Stomach (tissue), 4 donors: ENCODE measurements around the gene GIMAP1.

Experiments used
- CTCF ChIP-seq, 7 experiments: fragments of 450-650 bp in 4 of 7; fragments of 200-600 bp in 3 of 7; sonication (generic) in 3 of 7; IDR thresholded peaks; one replicate each; pipeline ENCODE4 v1.5.1; 2016 to 2019; ENCODE audit warnings: antibody characterized with exemption in 7 of 7, control low read depth in 2 of 7, mild to moderate bottlenecking in 1 of 7
- EP300 ChIP-seq: sonication (generic); formaldehyde crosslinking; IDR thresholded peaks from one replicate; pipeline ENCODE4 v1.6.1; 2017; ENCODE audit warnings: antibody characterized with exemption
- POLR2A ChIP-seq, 4 donors: fragments of 450-650 bp; IDR thresholded peaks; one replicate each; pipeline ENCODE4 v1.6.1; 2016; ENCODE audit warnings: antibody characterized with exemption in 4 of 4, control low read depth in 2 of 4, mild to moderate bottlenecking in 1 of 4, moderate library complexity in 1 of 4
- POLR2AphosphoS5 ChIP-seq, 3 donors: sonication (generic); formaldehyde crosslinking; IDR thresholded peaks; one replicate each; pipeline ENCODE4 v1.6.1; 2016; ENCODE audit warnings: antibody characterized with exemption in 3 of 3

- TF ChIP-seq CTCF (IDR thresholded peaks at IDR 0.05) (no peak), POLR2AphosphoS5 (IDR thresholded peaks at IDR 0.05) (no peak), POLR2A (IDR thresholded peaks at IDR 0.05) (no peak), EP300 (no peak)
Observed at GRCh38 chr7:150735596-150736358, 19.4 kb downstream of the GIMAP1 start.
